NOMO-1 treated with DMSO at 0.1 percent for 48 hours (cell line): ENCODE measurements around the gene C5AR1.
"Not testable (repeated sequence)": the region's sequence is repeated elsewhere in the genome, so short reads cannot be mapped to it uniquely, and the experiment has no call there.

Experiments
- DNase-seq: peaks from one replicate; lab custom pipeline; 2025; ENCODE audit not compliant: unreplicated experiment; lab: John Stamatoyannopoulos, UW

The C5AR1 gene

GRCh38 chr19:47331490-47331889 is 21.8 kb downstream of the C5AR1 start:
- no peak for DNase-seq

GRCh38 chr19:47331931-47332547 is 22.4 kb downstream of the C5AR1 start, which contains the start of gene C5AR2:
Gene C5AR2, plus strand, starts transcription at chr19:47332175. Its CDS starts 8,625 bp downstream, at chr19:47340800.
- DNase-seq, result no peak

GRCh38 chr19:47336765-47337718 is 27.4 kb downstream of the C5AR1 start:
- peak; percentile 84 for DNase-seq

GRCh38 chr19:47339196-47339880 is 29.7 kb downstream of the C5AR1 start:
- no peak for DNase-seq

GRCh38 chr19:47340477-47341208 is 31.0 kb downstream of the C5AR1 start:
- no peak for DNase-seq

GRCh38 chr19:47341734-47342133 is 32.1 kb downstream of the C5AR1 start:
- DNase-seq, result no peak

GRCh38 chr19:47343194-47343802 is 33.6 kb downstream of the C5AR1 start:
- DNase-seq, result no peak

- DNase-seq, result no peak
Observed at GRCh38 chr19:47344425-47344824, 34.8 kb downstream of the C5AR1 start.

GRCh38 chr19:47346024-47346423 is 36.4 kb downstream of the C5AR1 start:
- DNase-seq, result not testable (repeated sequence)

- DNase-seq, result peak; percentile 99
Observed at GRCh38 chr19:47348819-47349795, 39.4 kb downstream of the C5AR1 start, which contains the start of gene DHX34. Gene DHX34, plus strand, starts transcription at chr19:47349315. Its CDS starts 3,716 bp downstream, at chr19:47353031.

- no peak for DNase-seq
Observed at GRCh38 chr19:47350630-47351029, 41.0 kb downstream of the C5AR1 start.

GRCh38 chr19:47351548-47351947 is 41.9 kb downstream of the C5AR1 start:
- peak; percentile 1 for DNase-seq

GRCh38 chr19:47352095-47352494 is 42.4 kb downstream of the C5AR1 start:
- DNase-seq, result no peak

- no peak for DNase-seq
Observed at GRCh38 chr19:47353307-47353712, 43.6 kb downstream of the C5AR1 start.

GRCh38 chr19:47356900-47357299 is 47.2 kb downstream of the C5AR1 start:
- DNase-seq, result no peak

GRCh38 chr19:47357788-47358680 is 48.4 kb downstream of the C5AR1 start:
- no peak for DNase-seq

GRCh38 chr19:47358936-47359335 is 49.3 kb downstream of the C5AR1 start:
- DNase-seq, result no peak

GRCh38 chr19:47362321-47362720 is 52.7 kb downstream of the C5AR1 start:
- DNase-seq, result no peak
